Activated T-cell treated with anti-CD3 and anti-CD28 coated beads, Interleukin-2, amount 50 U/mL, for 72 hours (primary cell): Measurements from ENCODE around the gene PTPRR. TPM values are rescaled to one million over a fixed set of nuclear protein-coding genes. Genes with fewer than 3 reads are reported as not detected.
"Not testable (repeated sequence)": the region's sequence is repeated elsewhere in the genome, so short reads cannot be mapped to it uniquely, and the experiment has no call there.

ENCODE experiments used
- ATAC-seq, 2 donors: fragments of 150-1000 bp; cut with Tn5 transposase; replicated peaks in 1 of 2; 2 replicates each; pipeline ENCODE4 v1.10.0; 2021; ENCODE audit warnings: moderate library complexity in 2 of 2, mild to moderate bottlenecking in 1 of 2
- DNase-seq, 2 donors: peaks; one replicate each; pipeline ENCODE4 v3.0.0; 2021 to 2022; ENCODE audit warnings: mixed read lengths in 1 of 2
- H3K27ac Mint-ChIP-seq: one replicate; pipeline ENCODE4 v1.8.0; 2022; ENCODE audit warnings: mild to moderate bottlenecking, moderate library complexity, mixed read lengths
- H3K27me3 Mint-ChIP-seq: one replicate; pipeline ENCODE4 v1.8.0; 2022; ENCODE audit warnings: low read depth, mixed read lengths
- H3K36me3 Mint-ChIP-seq, 2 donors: one replicate each; pipeline ENCODE4 v1.8.0; 2022; ENCODE audit warnings: mixed read lengths in 2 of 2, mild to moderate bottlenecking in 1 of 2; ENCODE audit not compliant: insufficient read depth in 2 of 2
- H3K4me1 Mint-ChIP-seq: one replicate; pipeline ENCODE4 v1.8.0; 2022; ENCODE audit warnings: low read depth, mixed read lengths
- H3K4me3 Mint-ChIP-seq, 2 donors: one replicate each; pipeline ENCODE4 v1.8.0; 2022; ENCODE audit warnings: mild to moderate bottlenecking in 2 of 2, mixed read lengths in 2 of 2, moderate library complexity in 2 of 2
- H3K9me3 Mint-ChIP-seq, 2 donors: one replicate each; pipeline ENCODE4 v1.8.0; 2022; ENCODE audit warnings: mixed read lengths in 2 of 2
- total RNA-seq, 2 donors: library from RNA; stranded (reverse); gene quantifications; one replicate each; pipeline ENCODE4 v1.2.3, GENCODE V29; 2022

Gene PTPRR
- total RNA-seq, 2 donors from 2014 or later: not detected

DNA sequence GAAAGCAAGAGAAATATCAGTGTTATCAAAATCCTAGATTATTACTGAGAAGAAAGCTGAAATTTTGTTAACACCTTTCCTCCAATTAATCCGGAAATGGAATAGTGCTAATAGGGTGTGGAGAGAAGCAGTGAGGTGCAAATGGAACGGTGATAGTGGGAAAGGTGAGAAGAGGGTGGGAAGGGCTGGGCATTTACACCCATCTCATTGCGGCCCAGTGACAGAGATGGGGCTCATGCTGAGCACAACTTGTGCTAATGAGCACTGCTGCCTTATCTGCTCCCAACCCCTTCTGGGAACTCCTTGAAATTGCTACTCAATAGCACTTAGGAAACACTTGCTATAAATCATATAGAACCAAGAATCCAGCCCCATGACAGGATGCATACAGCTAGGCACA lies 94.4 kb downstream of the PTPRR start:
- H3K4me3 Mint-ChIP-seq: no peak overlapping the region
- no peak overlapping the region for H3K27ac Mint-ChIP-seq
- no peaks in the 10 kb centered on the region for H3K27me3 Mint-ChIP-seq

DNA sequence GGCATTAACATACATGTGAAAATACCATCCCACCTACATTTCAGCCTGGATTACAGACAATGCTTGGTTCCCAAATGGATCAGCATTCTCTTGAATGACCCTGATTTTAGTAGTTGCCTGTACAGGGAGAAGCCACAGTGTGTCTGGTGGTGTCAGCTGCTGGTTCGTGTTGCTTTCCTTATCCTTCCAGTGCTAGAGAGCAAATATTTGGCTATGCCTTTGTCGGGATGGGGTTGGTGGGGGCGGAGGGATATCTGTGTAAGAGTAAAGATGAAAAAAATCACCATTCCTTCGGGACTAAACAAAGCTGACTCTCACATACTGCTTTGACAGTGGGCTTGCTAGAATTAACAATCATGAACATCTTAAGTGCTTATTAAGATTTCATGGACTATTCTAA lies 96.0 kb downstream of the PTPRR start:
- H3K4me1 Mint-ChIP-seq: no peaks in the 10 kb centered on the region
- ATAC-seq: no peak
- peaks cover 0 to 4% of the 10 kb centered on the region in 2 donors for H3K9me3 Mint-ChIP-seq
- no peaks in the 10 kb centered on the region for H3K27me3 Mint-ChIP-seq
- H3K27ac Mint-ChIP-seq: no peak overlapping the region
- DNase-seq: no peak
- H3K4me3 Mint-ChIP-seq: no peak overlapping the region
- no peaks in the 10 kb centered on the region for H3K36me3 Mint-ChIP-seq

More for the DNA sequence above, 94.4 kb downstream of the PTPRR start:
- Mint-ChIP-seq H3K9me3 (peaks cover 0 to 2% of the 10 kb centered on the region in 2 donors), H3K4me1 (no peaks in the 10 kb centered on the region), H3K36me3 (no peaks in the 10 kb centered on the region)
- ATAC-seq (no peak), DNase-seq (no peak)

DNA sequence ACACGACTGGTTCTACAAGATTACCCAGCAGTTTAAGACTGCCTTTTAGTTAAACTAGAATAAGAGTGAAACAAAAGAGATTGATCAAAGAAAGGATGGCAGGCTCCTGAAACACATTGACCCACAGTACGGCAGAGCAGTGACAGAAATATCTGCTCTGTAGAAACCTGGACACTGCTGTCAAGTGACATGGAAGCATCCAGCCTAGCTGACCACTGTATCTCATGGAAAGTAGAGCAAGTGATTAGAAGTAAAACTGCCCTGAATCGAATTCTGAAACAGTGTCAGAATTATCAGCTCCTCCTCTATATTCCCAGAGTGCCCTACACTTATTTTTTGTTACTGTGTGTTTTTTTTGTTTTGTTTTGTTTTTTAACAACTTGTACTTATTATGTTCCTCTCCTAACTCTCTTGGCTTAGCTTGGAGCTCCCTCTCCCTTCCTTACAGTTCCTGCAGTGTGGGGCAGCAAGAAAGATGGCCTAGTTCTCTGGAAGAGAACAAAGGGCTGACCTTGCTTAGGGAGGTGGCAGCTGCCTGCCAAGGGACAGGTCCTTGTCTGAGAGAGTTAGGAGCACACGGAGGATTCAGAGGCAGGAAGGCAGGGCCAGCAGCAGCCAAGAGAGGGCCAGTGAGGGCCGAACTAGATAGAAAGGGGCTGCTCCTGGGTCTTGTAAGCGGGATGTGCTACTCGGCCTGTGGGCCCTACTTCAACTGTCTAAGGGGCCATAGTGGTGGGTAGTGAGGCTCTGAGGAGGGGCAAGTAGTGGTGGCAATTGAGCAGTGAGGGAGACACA lies 97.2 kb downstream of the PTPRR start:
- H3K4me3 Mint-ChIP-seq: no peak overlapping the region
- H3K27ac Mint-ChIP-seq: no peak overlapping the region
- peaks cover 0 to 2% of the 10 kb centered on the region in 2 donors for H3K36me3 Mint-ChIP-seq
- H3K4me1 Mint-ChIP-seq: no peaks in the 10 kb centered on the region
- DNase-seq (no peak), ATAC-seq (no peak)
- H3K9me3 Mint-ChIP-seq: peaks cover 0 to 2% of the 10 kb centered on the region in 2 donors
- no peaks in the 10 kb centered on the region for H3K27me3 Mint-ChIP-seq

DNA sequence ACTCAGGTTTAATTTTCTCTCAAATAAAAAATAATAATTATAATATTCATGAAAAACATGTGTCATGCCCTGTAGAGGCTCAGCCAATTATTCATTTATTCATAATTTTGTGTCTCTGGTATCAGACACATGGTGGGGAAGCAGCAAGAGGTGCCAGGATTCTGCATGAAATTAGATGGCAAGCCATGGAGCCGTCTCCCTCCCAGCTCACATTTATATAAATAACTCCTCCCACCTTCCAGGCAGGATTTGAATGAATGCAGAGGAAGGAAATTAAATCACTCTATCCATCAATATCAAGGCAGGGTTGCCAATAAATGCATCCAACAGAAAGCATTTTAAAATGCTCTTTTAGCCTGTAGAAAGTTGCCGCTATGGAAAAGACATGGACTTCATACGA lies 98.1 kb downstream of the PTPRR start:
- H3K36me3 Mint-ChIP-seq: peaks cover 0 to 2% of the 10 kb centered on the region in 2 donors
- DNase-seq (no peak), ATAC-seq (no peak)
- H3K27ac Mint-ChIP-seq: no peak overlapping the region
- H3K27me3 Mint-ChIP-seq: no peaks in the 10 kb centered on the region
- H3K4me1 Mint-ChIP-seq: no peaks in the 10 kb centered on the region
- no peak overlapping the region for H3K4me3 Mint-ChIP-seq
- H3K9me3 Mint-ChIP-seq: peaks cover 0 to 2% of the 10 kb centered on the region in 2 donors

DNA sequence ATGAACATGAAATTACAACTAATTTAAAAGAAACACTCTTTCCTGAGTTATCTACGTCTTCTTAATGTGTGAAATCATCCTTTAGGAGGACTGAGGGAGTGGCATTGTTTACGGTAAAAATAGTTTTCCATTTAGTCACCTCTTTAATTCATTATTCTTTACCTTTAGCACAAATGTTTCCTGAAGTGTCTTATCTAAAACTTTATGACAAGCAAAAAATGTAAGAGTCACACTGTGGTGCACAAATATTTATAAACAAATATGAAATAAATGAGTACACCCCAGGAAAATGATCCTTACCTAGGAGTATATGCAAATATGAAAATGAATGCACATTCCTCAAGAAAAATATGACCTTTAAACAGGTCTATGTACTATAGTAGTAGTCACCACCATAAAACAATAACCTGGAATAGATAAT lies 104.6 kb downstream of the PTPRR start:
- Mint-ChIP-seq H3K27ac (no peak overlapping the region), H3K36me3 (peaks cover 0 to 2% of the 10 kb centered on the region in 2 donors), H3K4me1 (no peaks in the 10 kb centered on the region), H3K27me3 (no peaks in the 10 kb centered on the region), H3K4me3 (no peak overlapping the region), H3K9me3 (peaks cover 0 to 2% of the 10 kb centered on the region in 2 donors)
- ATAC-seq (no peak), DNase-seq (no peak)

DNA sequence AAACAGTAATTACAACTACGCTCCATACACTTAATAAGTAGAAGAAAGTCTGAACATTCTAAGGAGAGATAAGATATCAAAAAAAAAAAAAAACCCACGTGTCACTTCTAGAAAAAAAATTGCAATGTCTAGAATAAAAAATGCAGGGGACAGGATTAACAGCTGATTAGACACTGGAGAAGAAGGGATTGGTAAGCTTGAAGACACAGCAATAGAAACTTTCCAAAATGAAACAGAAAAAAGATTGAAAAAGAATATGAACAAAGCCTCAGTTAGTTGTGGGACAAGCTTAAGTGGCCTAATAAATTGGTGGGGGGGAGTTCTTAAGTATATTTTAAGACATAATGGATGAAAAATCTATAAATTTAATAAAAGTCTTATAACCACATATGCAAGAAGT lies 105.5 kb downstream of the PTPRR start:
- Mint-ChIP-seq H3K4me1 (no peaks in the 10 kb centered on the region), H3K27ac (no peak overlapping the region), H3K9me3 (no peaks in the 10 kb centered on the region), H3K27me3 (no peaks in the 10 kb centered on the region), H3K4me3 (no peak overlapping the region), H3K36me3 (peaks cover 0 to 2% of the 10 kb centered on the region in 2 donors)
- ATAC-seq (no peak), DNase-seq (no peak)

DNA sequence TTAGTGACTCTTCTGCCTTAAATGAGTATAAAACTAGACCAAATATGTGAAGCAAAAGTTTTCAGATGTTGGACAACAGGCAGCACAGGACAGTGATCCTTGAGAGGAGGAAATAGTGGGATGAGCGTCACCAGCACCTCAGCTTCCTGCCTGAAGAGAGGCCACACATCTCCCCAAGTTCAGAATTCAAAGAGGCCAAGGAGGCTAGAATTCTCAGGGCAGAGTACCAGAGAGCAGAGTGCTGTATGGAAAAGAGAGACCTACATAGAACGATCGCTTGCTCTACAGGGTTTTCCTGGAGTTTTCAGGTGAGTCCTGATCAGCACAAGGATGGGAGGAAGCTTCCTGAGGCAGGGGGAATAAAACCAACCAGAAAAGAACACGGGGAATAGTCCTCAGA lies 107.0 kb downstream of the PTPRR start:
- Mint-ChIP-seq H3K27ac (no peak overlapping the region), H3K4me3 (no peak overlapping the region), H3K9me3 (peaks cover 3% of the 10 kb centered on the region in 2 donors), H3K27me3 (no peaks in the 10 kb centered on the region), H3K4me1 (no peaks in the 10 kb centered on the region), H3K36me3 (peaks cover 0 to 4% of the 10 kb centered on the region in 2 donors)
- ATAC-seq: no peak
- no peak for DNase-seq

DNA sequence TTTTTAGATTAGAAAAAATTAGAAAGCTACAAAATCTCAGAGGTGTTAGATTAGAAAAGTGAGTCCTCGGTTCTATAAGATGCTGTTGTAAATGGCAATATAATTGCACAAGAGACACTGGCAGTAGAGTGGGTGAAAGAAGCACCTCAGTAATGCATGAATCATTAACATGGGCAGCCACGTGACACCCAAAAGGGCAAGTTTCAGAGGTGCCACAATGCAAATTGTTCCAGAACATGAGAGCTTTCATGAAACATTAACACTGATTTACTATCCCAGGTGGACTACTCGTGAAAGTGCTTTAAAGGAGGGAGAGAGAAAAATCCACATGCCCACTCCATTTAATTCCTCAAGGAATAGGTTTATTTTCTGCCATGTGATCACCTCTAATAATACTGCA lies 108.4 kb downstream of the PTPRR start:
- DNase-seq (no peak), ATAC-seq (no peak)
- peaks cover 4 to 7% of the 10 kb centered on the region in 2 donors for H3K9me3 Mint-ChIP-seq
- no peaks in the 10 kb centered on the region for H3K27me3 Mint-ChIP-seq
- H3K4me1 Mint-ChIP-seq: no peaks in the 10 kb centered on the region
- H3K36me3 Mint-ChIP-seq: peaks cover 0 to 6% of the 10 kb centered on the region in 2 donors
- H3K27ac Mint-ChIP-seq: no peak overlapping the region
- H3K4me3 Mint-ChIP-seq: no peak overlapping the region

DNA sequence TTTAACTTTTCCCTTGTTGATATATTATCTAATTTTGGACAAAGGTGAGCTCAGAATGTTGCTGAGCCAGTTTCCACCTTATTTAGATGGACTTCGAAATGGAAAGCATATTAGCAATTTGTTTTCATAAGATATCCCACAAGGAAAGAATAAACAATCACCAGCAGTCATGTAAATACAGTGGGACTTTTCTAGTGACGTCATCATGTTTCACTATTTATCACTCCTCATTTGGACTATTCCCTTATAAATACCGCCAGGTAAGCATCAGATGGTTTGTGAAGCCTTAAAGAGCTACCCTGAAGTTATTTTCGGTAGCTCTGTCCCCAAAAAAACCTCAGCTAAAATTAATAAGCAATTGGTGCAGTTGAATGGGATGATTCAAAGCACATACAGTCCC lies 110.7 kb downstream of the PTPRR start:
- Mint-ChIP-seq H3K4me3 (no peak overlapping the region), H3K27me3 (no peaks in the 10 kb centered on the region), H3K9me3 (peaks cover 4 to 7% of the 10 kb centered on the region in 2 donors), H3K4me1 (no peaks in the 10 kb centered on the region), H3K27ac (no peak overlapping the region), H3K36me3 (peaks cover 0 to 6% of the 10 kb centered on the region in 2 donors)
- no peak for DNase-seq
- no peak for ATAC-seq

DNA sequence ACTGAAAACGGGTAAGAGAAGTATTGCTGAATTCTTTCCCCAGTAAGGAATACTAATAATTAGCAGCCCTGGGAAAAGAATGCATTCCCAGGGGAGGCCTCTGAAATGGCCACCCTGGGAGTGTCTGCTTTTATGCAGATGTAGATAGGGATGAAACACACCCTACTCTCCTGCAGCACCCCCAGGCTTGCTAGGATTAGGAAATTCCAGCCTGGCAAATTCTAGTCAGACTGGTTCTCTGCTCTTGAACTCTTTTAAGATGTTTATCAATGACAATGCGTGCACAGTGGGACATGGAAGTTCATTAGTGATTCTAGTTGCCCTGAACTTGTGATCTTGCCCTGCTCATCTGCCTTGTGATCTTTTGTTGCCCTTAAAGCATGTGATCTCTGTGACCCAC lies 112.5 kb downstream of the PTPRR start:
- not testable (repeated sequence) for H3K9me3 Mint-ChIP-seq, DNase-seq, H3K27me3 Mint-ChIP-seq, H3K27ac Mint-ChIP-seq, H3K4me3 Mint-ChIP-seq, H3K36me3 Mint-ChIP-seq, H3K4me1 Mint-ChIP-seq, ATAC-seq

DNA sequence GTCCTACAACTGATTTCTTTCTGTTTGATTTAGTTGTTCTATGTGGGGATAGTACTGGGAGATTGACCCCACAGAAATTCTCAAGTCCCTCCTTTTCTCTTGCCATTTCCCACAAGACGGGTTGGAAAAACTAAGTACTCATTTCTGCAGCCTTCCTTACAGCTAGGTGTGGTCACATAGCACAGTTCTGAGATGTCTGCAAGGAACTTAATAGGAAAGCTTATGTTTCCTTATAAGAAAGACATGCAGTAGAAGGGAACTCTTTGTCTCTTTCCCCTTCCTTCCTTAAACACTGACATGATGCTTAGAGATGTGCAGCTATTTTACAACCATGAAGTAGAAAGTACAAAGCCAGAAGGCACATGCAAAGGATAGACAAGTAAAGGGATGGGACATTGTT lies 113.7 kb downstream of the PTPRR start:
- Mint-ChIP-seq H3K27ac (no peak overlapping the region), H3K27me3 (no peaks in the 10 kb centered on the region), H3K36me3 (peaks cover 0 to 6% of the 10 kb centered on the region in 2 donors), H3K9me3 (peaks cover 4 to 7% of the 10 kb centered on the region in 2 donors), H3K4me1 (no peaks in the 10 kb centered on the region), H3K4me3 (no peak overlapping the region)
- ATAC-seq: no peak
- no peak for DNase-seq

DNA sequence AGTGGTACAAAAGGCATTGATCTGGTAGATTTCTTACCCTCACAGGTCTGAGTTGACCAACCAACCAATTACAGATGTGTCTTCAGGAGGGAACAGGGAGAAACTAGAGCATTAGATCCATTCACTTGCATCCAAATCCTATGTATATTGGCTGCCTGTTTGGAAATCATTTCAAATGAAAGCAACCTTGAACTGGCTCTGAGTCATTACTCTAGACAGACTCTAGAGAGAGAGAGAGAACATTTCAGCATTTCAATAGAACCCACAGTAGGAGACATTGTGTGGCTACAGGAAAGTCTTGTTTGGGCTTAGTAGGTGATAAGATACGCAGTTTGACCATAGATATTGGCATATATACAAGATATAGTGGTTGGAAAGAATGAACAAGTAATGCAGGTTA lies 114.5 kb downstream of the PTPRR start:
- Mint-ChIP-seq H3K4me3 (no peak overlapping the region), H3K27ac (no peak overlapping the region), H3K9me3 (peaks cover 4 to 7% of the 10 kb centered on the region in 2 donors), H3K4me1 (no peaks in the 10 kb centered on the region), H3K27me3 (no peaks in the 10 kb centered on the region), H3K36me3 (peaks cover 0 to 6% of the 10 kb centered on the region in 2 donors)
- DNase-seq (no peak), ATAC-seq (no peak)

DNA sequence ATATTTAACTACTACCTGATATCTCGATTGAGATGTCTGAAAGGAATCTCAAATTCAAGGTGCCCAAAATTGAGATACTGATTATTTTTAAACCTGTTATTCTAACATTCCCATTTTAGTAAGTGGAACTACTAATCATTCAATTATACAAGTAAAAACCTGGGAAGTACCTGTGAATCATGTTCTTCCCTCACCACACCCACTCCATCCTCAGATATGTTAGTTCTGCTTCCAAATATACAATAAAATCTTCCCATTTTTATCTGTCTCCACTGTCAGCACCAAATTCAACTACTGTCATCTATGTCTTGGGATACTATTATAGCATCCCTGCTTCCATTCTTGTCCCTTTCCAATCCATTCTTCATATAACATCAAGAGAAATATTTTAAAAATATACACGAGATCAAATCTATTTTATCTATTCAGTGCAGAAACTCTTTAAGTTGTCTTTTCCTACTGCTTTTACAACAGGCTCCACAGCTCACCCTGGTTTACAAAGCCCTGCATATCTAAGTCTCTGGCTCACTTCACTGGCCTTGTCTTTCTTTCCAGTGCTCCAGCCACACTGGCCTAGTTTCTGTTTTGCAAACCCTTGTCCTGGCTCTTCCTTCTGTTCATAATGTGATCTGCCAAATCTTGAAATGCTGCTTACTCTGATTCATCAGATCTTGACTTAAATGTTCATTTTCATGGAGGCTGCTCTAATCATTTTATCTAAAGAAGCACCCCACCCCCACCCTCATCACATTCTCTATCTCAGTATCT lies 122.3 kb downstream of the PTPRR start:
- no peaks in the 10 kb centered on the region for H3K36me3 Mint-ChIP-seq
- no peak for DNase-seq
- no peaks in the 10 kb centered on the region for H3K27me3 Mint-ChIP-seq
- no peak overlapping the region for H3K4me3 Mint-ChIP-seq
- no peaks in the 10 kb centered on the region for H3K4me1 Mint-ChIP-seq
- ATAC-seq: no peak
- H3K27ac Mint-ChIP-seq: no peak overlapping the region
- H3K9me3 Mint-ChIP-seq: peaks cover 2 to 4% of the 10 kb centered on the region in 2 donors
